ENCODE data around the gene DENND1B. TPM values are rescaled to one million over a fixed set of nuclear protein-coding genes. Genes with fewer than 3 reads are reported as not detected.

The DENND1B gene
- total and polyA plus RNA-seq, 5 donors: 4.1 to 27.6 (median 26.8) TPM

DNA sequence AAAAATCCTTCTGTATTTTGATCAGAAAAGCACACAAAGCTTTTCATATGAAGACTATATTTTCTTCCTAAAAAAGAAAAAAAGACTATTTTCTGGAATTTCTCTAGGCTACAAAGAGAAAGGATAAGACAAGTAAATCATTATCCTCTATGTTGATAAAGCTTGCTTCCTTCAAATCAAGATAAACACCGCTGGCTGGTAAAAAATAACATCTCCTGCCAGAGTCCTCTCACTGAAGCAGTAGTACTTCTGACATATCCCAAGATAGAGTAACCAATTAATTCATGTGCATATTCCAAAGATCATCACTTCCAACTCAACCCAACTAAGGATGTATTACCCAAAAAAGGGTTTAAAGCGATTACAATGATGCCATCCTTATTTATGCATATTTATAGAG is 34.3 kb downstream of the DENND1B start:
- H3K9me3 ChIP-seq (ENCODE audit: control insufficient read depth, low read length): no peaks in the 10 kb centered on the region
- H3K27me3 ChIP-seq (ENCODE audit: control insufficient read depth, insufficient read depth): no peaks in the 10 kb centered on the region
- DNase-seq (no peak), ATAC-seq (no peak)
- WGBS: 71% methylated on average over 2 of the region's 2 CpGs
- no peak overlapping the region for H3K27ac ChIP-seq (ENCODE audit: low read length)
- peaks cover 3% of the 10 kb centered on the region for H3K4me1 ChIP-seq (ENCODE audit: control insufficient read depth, insufficient read depth, low read length)
- intact Hi-C loops (cut with DNase I): no loop called here
- H3K4me3 ChIP-seq (ENCODE audit: low read length): no peak overlapping the region

DNA sequence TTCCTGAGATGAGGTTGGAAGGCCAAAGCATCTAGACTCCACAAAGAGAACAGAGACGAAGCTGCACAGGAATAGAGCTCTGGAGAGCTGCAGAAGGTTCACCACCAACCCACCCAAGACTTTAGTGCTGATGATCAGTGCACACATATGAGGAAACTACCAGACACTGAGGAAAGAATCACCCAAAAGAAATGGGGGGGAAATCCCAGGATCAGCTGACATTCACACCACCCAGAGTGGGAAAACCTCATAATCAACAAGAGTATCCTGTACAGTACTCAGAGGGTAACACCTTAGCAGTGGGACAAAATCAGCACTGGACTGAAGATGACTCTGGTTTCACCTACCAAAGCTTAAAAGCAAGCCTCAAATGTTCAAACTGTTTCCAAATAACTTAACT is 36.4 kb downstream of the DENND1B start:
- ATAC-seq (no peak), DNase-seq (no peak)
- Histone ChIP-seq H3K4me1 (ENCODE audit: control insufficient read depth, insufficient read depth, low read length) (no peaks in the 10 kb centered on the region), H3K27ac (ENCODE audit: low read length) (no peak overlapping the region), H3K27me3 (ENCODE audit: control insufficient read depth, insufficient read depth) (no peaks in the 10 kb centered on the region), H3K9me3 (ENCODE audit: control insufficient read depth, low read length) (no peaks in the 10 kb centered on the region), H3K4me3 (ENCODE audit: low read length) (no peak overlapping the region)
- intact Hi-C loops (cut with DNase I): no loop called here
- WGBS: 44% methylated on average over 1 of the region's 1 CpG

DNA sequence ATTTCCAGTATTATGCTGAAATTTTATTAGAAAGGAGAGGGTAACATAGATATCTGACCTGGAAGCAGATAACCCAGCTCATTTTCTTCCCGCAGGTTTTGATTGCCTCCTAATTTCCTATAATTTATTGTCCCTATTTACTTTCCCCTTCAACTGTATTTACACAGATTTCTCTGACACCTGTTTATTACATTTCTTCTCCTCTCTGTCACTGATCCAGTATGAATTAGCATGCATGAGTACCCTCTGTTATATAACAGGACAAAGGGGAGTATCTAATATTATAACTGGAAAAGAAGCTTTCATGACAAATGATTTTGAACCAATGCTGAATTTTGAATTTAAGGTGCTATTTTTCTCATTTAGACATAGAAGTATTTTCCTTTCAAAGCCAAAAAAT is 37.4 kb downstream of the DENND1B start:
- Histone ChIP-seq H3K27me3 (ENCODE audit: control insufficient read depth, insufficient read depth) (no peaks in the 10 kb centered on the region), H3K9me3 (ENCODE audit: control insufficient read depth, low read length) (no peaks in the 10 kb centered on the region), H3K4me3 (ENCODE audit: low read length) (no peak overlapping the region), H3K27ac (ENCODE audit: low read length) (no peak overlapping the region), H3K4me1 (ENCODE audit: control insufficient read depth, insufficient read depth, low read length) (no peaks in the 10 kb centered on the region)
- intact Hi-C loops (cut with DNase I): no loop called here
- WGBS: 61% methylated on average over 1 of the region's 1 CpG
- ATAC-seq (no peak), DNase-seq (no peak)

DNA sequence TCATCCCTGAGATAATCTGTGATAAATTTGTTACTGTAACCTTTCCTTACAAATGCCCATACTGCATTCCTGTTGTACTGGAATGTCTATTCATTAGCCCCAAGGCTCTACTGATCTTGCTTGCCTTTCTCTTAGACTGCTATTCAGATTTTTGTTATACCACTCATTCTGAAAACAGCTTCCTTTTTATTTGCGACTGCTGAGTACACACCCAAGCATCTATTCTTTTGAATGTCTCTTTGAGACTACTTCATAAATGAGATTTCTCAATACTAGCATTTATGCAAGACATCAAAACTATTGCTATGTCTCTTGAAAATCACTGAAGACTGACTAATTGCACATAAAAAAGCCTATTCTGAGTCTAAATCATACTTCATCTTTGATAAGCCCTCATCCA is 38.6 kb downstream of the DENND1B start:
- no peak overlapping the region for H3K27ac ChIP-seq (ENCODE audit: low read length)
- DNase-seq (no peak), ATAC-seq (no peak)
- H3K9me3 ChIP-seq (ENCODE audit: control insufficient read depth, low read length): no peaks in the 10 kb centered on the region
- intact Hi-C loops (cut with DNase I): no loop called here
- H3K4me1 ChIP-seq (ENCODE audit: control insufficient read depth, insufficient read depth, low read length): no peaks in the 10 kb centered on the region
- H3K27me3 ChIP-seq (ENCODE audit: control insufficient read depth, insufficient read depth): no peaks in the 10 kb centered on the region
- H3K4me3 ChIP-seq (ENCODE audit: low read length): no peak overlapping the region
- WGBS: 62% methylated on average over 1 of the region's 1 CpG

DNA sequence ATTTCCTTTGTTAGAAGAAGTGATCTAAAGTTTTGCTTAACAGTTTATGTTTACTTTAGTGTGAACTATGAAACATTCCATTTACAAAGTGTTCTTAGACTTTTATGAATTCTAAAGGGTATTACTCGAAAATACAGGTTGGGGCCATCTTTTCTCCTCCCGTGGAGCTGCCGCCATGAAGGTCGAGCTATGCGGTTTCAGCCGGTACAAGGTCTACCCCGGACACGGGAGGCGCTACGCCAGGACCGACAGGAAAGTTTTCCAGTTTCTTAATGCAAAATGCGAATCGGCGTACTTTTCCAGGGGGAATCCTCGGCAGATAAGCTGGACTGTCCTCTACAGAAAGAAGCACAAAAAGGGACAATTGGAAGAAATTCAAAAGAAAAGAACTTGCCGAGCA is 39.8 kb downstream of the DENND1B start:
- no peak for DNase-seq
- 98% methylated on average over 16 of the region's 16 CpGs for WGBS
- no peak overlapping the region for H3K27ac ChIP-seq (ENCODE audit: low read length)
- no peak overlapping the region for H3K4me3 ChIP-seq (ENCODE audit: low read length)
- ATAC-seq: no peak
- no peaks in the 10 kb centered on the region for H3K9me3 ChIP-seq (ENCODE audit: control insufficient read depth, low read length)
- intact Hi-C loops (cut with DNase I): no loop called here
- no peaks in the 10 kb centered on the region for H3K27me3 ChIP-seq (ENCODE audit: control insufficient read depth, insufficient read depth)
- no peaks in the 10 kb centered on the region for H3K4me1 ChIP-seq (ENCODE audit: control insufficient read depth, insufficient read depth, low read length)

DNA sequence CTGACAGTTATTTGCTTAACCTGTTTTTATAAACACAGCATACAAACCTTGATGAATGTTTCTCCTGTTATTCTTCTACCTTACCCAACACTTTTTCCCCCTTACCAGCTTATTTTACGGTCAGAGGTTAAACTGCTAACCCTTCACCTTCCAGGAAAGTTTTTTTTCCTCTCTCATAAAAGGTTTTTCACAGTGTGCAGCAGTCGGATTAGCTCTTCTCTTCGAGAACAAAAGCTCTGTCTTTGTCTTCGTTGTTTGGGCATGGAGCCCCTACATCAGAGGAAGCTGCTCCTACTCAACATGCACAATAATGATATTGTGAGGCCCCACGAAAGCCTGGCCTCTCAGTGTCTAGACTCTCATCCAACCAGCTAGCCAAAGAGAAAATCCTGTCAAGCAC is 42.0 kb downstream of the DENND1B start:
- Histone ChIP-seq H3K4me3 (ENCODE audit: low read length) (no peak overlapping the region), H3K27me3 (ENCODE audit: control insufficient read depth, insufficient read depth) (no peaks in the 10 kb centered on the region), H3K9me3 (ENCODE audit: control insufficient read depth, low read length) (no peaks in the 10 kb centered on the region), H3K27ac (ENCODE audit: low read length) (no peak overlapping the region), H3K4me1 (ENCODE audit: control insufficient read depth, insufficient read depth, low read length) (no peaks in the 10 kb centered on the region)
- intact Hi-C loops (cut with DNase I): no loop called here
- 81% methylated on average over 5 of the region's 5 CpGs for WGBS
- DNase-seq (no peak), ATAC-seq (no peak)

DNA sequence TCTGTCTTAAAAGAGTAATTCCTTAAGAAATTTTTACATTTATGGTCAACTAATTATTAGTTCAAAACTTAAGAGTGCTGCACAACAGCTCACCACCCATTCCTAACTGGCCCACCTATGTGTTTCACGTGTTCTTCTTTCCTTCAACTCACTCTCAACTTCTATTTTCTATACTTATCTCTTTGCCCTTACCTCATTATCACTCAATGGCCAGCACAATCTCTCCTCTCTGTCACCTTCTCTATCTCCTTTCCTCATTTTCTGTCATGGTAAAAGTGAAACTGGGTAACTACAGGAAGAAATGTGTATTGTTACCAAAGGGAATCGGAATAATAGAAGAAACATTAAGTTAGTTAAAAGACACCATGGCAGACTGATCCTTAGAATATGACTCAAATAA is 43.1 kb downstream of the DENND1B start:
- no peak overlapping the region for H3K4me3 ChIP-seq (ENCODE audit: low read length)
- intact Hi-C loops (cut with DNase I): no loop called here
- no peaks in the 10 kb centered on the region for H3K4me1 ChIP-seq (ENCODE audit: control insufficient read depth, insufficient read depth, low read length)
- 73% methylated on average over 2 of the region's 2 CpGs for WGBS
- DNase-seq: no peak
- no peak overlapping the region for H3K27ac ChIP-seq (ENCODE audit: low read length)
- no peaks in the 10 kb centered on the region for H3K9me3 ChIP-seq (ENCODE audit: control insufficient read depth, low read length)
- H3K27me3 ChIP-seq (ENCODE audit: control insufficient read depth, insufficient read depth): no peaks in the 10 kb centered on the region
- no peak for ATAC-seq

DNA sequence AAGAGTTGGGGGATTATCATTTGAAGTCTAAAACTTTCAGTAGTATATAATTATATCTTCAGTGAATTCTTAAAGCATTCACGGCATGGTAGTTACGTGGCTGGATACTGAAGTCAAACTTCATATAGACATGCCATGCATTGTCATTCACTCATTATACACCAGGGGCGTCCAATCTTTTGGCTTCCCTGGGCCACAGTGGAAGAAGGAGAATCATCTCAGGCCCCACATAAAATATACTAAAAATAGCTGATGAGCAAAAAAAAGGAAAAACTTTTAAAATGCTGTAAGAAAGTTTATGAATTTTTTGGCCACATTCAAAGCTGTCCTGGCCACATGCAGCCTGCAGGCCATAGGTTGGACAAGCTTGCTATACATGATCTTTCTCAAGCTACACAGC is 43.8 kb downstream of the DENND1B start:
- 93% methylated on average over 3 of the region's 3 CpGs for WGBS
- DNase-seq (no peak), ATAC-seq (no peak)
- Histone ChIP-seq H3K9me3 (ENCODE audit: control insufficient read depth, low read length) (no peaks in the 10 kb centered on the region), H3K4me3 (ENCODE audit: low read length) (no peak overlapping the region), H3K27ac (ENCODE audit: low read length) (no peak overlapping the region), H3K4me1 (ENCODE audit: control insufficient read depth, insufficient read depth, low read length) (no peaks in the 10 kb centered on the region), H3K27me3 (ENCODE audit: control insufficient read depth, insufficient read depth) (no peaks in the 10 kb centered on the region)
- intact Hi-C loops (cut with DNase I): no loop called here

DNA sequence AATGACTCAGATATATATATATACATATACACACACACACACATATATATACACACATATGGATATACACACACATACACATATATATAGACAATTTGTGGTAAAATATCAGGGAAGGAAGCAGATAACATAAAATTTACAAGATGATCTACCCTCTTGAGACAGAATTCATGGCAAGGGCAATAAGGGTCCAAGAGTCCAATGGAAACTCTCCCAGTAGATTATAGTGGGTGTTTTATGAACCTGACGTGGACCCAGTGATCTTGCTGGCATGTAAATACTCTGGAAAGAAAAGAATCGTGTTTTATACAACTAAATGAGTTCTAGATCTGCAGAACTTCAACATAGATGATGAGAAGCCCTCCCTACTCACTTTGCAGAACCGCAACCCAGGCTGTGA is 49.3 kb downstream of the DENND1B start:
- no peaks in the 10 kb centered on the region for H3K9me3 ChIP-seq (ENCODE audit: control insufficient read depth, low read length)
- no peak overlapping the region for H3K4me3 ChIP-seq (ENCODE audit: low read length)
- intact Hi-C loops (cut with DNase I): no loop called here
- 96% methylated on average over 3 of the region's 3 CpGs for WGBS
- H3K27ac ChIP-seq (ENCODE audit: low read length): no peak overlapping the region
- no peak for ATAC-seq
- no peaks in the 10 kb centered on the region for H3K4me1 ChIP-seq (ENCODE audit: control insufficient read depth, insufficient read depth, low read length)
- H3K27me3 ChIP-seq (ENCODE audit: control insufficient read depth, insufficient read depth): no peaks in the 10 kb centered on the region
- DNase-seq: no peak

DNA sequence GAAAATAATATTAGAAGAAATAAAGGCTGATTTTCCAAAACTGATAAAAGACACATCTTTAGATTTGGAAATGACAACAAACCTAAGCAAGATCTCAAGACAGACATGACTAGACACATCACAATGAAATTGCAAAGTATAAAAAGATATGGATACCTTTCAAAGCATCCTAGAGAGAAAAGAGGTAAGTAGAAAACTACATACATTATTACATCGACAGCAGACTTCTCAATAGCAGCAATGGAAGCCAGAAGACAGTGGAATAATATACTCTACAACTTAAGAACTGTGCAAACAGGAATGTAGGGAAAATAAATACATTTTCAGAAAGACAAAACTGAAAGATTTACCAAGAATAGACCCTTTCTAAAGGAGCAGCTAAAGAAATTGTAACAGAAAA is 50.2 kb downstream of the DENND1B start:
- H3K27me3 ChIP-seq (ENCODE audit: control insufficient read depth, insufficient read depth): no peaks in the 10 kb centered on the region
- 98% methylated on average over 1 of the region's 1 CpG for WGBS
- ATAC-seq: no peak
- H3K9me3 ChIP-seq (ENCODE audit: control insufficient read depth, low read length): no peaks in the 10 kb centered on the region
- no peak for DNase-seq
- H3K4me1 ChIP-seq (ENCODE audit: control insufficient read depth, insufficient read depth, low read length): no peaks in the 10 kb centered on the region
- no peak overlapping the region for H3K27ac ChIP-seq (ENCODE audit: low read length)
- H3K4me3 ChIP-seq (ENCODE audit: low read length): no peak overlapping the region
- intact Hi-C loops (cut with DNase I): no loop called here

DNA sequence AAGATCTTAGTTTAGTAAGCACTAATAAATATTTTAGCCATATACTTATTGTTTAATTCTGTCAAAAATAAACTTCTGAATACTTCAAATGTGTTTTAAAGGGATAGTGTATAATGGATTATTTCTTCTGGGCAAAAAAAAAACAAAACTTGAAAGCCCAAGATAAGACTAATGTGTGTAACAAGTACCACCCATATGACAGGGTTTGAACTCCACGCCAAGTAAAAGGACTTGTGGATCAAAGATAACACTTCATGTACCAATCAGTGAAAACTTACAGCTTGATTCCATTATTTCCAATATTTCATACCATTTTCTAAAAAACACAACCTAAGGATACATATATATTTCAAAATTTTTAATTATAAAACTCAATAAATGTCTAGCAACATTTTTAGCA is 59.5 kb downstream of the DENND1B start:
- no peak for ATAC-seq
- H3K4me3 ChIP-seq (ENCODE audit: low read length): no peak overlapping the region
- H3K27me3 ChIP-seq (ENCODE audit: control insufficient read depth, insufficient read depth): no peaks in the 10 kb centered on the region
- DNase-seq: no peak
- no peak overlapping the region for H3K27ac ChIP-seq (ENCODE audit: low read length)
- WGBS: 1% methylated on average over 1 of the region's 1 CpG
- H3K4me1 ChIP-seq (ENCODE audit: control insufficient read depth, insufficient read depth, low read length): no peaks in the 10 kb centered on the region
- intact Hi-C loops (cut with DNase I): no loop called here
- H3K9me3 ChIP-seq (ENCODE audit: control insufficient read depth, low read length): no peaks in the 10 kb centered on the region

DNA sequence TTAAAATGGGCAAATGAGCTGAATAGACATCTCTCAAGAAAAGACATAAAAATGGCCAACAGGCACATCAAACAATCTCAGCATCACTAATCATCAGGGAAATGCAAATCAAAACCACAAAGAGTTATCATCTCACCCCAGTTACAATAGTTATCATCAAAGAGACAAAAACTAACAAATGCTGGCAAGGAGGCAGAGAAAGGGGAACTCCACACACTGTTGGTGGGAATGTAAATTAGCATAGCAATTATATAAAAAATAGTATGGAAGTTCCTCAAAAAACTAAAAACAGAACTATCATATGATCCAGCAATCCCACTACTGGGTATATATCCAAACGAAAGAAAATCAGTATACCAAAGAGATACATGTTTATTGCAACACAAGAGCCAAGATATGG is 68.7 kb downstream of the DENND1B start:
- Histone ChIP-seq H3K9me3 (ENCODE audit: control insufficient read depth, low read length) (no peaks in the 10 kb centered on the region), H3K4me1 (ENCODE audit: control insufficient read depth, insufficient read depth, low read length) (no peaks in the 10 kb centered on the region), H3K27me3 (ENCODE audit: control insufficient read depth, insufficient read depth) (no peaks in the 10 kb centered on the region), H3K4me3 (ENCODE audit: low read length) (no peak overlapping the region), H3K27ac (ENCODE audit: low read length) (no peak overlapping the region)
- DNase-seq: no peak
- intact Hi-C loops (cut with DNase I): no loop called here
- no peak for ATAC-seq
- WGBS: 91% methylated on average over 1 of the region's 1 CpG
